Hepatocyte (in vitro differentiated cells): ENCODE measurements around the gene IFNL1.

Source experiments
- EZH2 ChIP-seq: fragments of 200-600 bp; sonication (generic); IDR thresholded peaks from 2 replicates; pipeline ENCODE4 v1.6.1; 2016; ENCODE audit warnings: antibody characterized with exemption, mild to moderate bottlenecking, borderline replicate concordance
- TF ChIP-seq, protein P1 (sequence below): fragments of 200-600 bp; sonication (generic); IDR thresholded peaks from 2 replicates; pipeline ENCODE4 v1.5.1; 2016; ENCODE audit warnings: antibody characterized with exemption, mild to moderate bottlenecking; ENCODE audit not compliant: poor library complexity

DNA sequence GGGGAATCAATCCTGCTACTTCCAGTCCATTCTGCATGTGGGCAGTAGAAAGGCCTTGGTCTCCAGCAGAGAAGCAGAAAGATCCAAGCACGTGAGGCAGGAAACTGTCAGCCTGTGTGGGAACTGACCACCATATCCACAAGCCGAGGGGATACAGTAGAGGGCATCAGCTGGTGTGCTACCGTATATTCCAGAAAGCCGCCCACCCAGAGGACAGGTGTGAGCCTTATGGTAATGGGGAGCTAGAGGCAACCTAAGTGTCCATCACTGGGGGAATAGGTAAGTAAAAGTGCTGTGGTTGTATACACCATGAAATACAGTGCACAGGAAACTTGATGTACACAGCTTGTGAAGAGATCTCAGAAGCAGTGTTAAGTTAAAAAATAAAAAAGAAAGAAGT, 2.8 kb upstream of the IFNL1 start:
- TF ChIP-seq, protein P1, sequence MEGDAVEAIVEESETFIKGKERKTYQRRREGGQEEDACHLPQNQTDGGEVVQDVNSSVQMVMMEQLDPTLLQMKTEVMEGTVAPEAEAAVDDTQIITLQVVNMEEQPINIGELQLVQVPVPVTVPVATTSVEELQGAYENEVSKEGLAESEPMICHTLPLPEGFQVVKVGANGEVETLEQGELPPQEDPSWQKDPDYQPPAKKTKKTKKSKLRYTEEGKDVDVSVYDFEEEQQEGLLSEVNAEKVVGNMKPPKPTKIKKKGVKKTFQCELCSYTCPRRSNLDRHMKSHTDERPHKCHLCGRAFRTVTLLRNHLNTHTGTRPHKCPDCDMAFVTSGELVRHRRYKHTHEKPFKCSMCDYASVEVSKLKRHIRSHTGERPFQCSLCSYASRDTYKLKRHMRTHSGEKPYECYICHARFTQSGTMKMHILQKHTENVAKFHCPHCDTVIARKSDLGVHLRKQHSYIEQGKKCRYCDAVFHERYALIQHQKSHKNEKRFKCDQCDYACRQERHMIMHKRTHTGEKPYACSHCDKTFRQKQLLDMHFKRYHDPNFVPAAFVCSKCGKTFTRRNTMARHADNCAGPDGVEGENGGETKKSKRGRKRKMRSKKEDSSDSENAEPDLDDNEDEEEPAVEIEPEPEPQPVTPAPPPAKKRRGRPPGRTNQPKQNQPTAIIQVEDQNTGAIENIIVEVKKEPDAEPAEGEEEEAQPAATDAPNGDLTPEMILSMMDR: no peak
- no peak for TF ChIP-seq EZH2
